ENCODE measurements around the gene C1QTNF3. TPM values are rescaled to one million over a fixed set of nuclear protein-coding genes. Genes with fewer than 3 reads are reported as not detected.

C1QTNF3 gene
- total RNA-seq, 2 experiments from 2014 or later: 1.3 to 1.4 TPM

DNA sequence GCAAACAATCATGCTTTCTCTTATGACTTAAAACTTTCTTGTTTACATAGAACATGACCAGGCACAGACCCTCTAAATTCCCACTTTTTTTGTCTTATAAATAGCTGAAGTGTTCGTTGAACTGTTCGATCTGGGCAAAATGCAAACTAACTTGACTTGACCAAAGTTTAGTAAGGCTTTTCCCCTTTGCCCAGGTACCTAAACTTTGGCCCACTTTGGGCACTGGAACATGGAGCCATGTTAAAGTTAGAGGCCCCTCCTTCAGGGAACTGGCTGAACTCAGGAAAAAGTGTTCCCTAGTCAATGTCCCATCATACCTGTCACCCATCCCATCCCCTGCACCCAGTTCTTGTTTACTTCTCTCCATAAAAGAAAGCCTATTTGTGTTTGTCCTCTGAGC, 25.8 kb downstream of the C1QTNF3 start:
- no peaks in the 10 kb centered on the region for H3K9me3 Mint-ChIP-seq
- H3K27ac Mint-ChIP-seq: no peak overlapping the region

DNA sequence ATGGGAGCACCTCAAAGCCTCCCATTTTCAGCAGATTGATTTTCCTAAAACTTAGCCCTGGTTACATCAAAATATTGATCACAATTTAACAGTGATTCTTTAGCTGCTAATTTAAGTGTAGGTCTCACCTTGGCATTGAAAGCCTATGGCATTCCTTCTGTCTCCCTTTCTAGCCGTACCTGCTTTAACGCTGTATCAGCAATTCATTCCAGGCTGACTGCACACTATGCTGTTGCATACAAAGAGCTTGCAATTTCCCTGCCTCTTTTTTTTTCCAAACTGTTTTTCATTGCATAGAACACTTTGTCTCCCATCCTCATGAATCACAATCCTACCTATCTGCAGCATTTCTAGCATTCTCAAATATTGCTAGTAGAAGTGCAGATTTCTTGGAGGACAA, 26.3 kb downstream of the C1QTNF3 start:
- intact Hi-C loops (cut with micrococcal nuclease): no loop called here
- DNase-seq (no peak), ATAC-seq (no peak)
- no peaks in the 10 kb centered on the region for H3K27me3 Mint-ChIP-seq
- no peaks in the 10 kb centered on the region for H3K9me3 Mint-ChIP-seq
- TF ChIP-seq, protein P1, sequence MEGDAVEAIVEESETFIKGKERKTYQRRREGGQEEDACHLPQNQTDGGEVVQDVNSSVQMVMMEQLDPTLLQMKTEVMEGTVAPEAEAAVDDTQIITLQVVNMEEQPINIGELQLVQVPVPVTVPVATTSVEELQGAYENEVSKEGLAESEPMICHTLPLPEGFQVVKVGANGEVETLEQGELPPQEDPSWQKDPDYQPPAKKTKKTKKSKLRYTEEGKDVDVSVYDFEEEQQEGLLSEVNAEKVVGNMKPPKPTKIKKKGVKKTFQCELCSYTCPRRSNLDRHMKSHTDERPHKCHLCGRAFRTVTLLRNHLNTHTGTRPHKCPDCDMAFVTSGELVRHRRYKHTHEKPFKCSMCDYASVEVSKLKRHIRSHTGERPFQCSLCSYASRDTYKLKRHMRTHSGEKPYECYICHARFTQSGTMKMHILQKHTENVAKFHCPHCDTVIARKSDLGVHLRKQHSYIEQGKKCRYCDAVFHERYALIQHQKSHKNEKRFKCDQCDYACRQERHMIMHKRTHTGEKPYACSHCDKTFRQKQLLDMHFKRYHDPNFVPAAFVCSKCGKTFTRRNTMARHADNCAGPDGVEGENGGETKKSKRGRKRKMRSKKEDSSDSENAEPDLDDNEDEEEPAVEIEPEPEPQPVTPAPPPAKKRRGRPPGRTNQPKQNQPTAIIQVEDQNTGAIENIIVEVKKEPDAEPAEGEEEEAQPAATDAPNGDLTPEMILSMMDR (IDR thresholded peaks at IDR 0.05): no peak
- peaks cover 22% of the 10 kb centered on the region for H3K4me1 Mint-ChIP-seq (ENCODE audit: low read depth)
- peaks cover 4% of the 10 kb centered on the region for H3K36me3 Mint-ChIP-seq (ENCODE audit: low read depth)
- ChIA-PET POLR2A (no interaction called here), CTCF (no interaction called here)
- H3K4me3 Mint-ChIP-seq: no peak overlapping the region
- no peak overlapping the region for H3K27ac Mint-ChIP-seq

More for the DNA sequence above, 25.8 kb downstream of the C1QTNF3 start:
- intact Hi-C loops (cut with micrococcal nuclease): no loop called here
- TF ChIP-seq, protein P1 (IDR thresholded peaks at IDR 0.05): no peak
- H3K27me3 Mint-ChIP-seq: no peaks in the 10 kb centered on the region
- DNase-seq (no peak), ATAC-seq (no peak)
- H3K36me3 Mint-ChIP-seq (ENCODE audit: low read depth): peaks cover 4% of the 10 kb centered on the region
- CTCF ChIA-PET: no interaction called here
- H3K4me1 Mint-ChIP-seq (ENCODE audit: low read depth): peaks cover 27% of the 10 kb centered on the region
- POLR2A ChIA-PET: no interaction called here
- H3K4me3 Mint-ChIP-seq: no peak overlapping the region

DNA sequence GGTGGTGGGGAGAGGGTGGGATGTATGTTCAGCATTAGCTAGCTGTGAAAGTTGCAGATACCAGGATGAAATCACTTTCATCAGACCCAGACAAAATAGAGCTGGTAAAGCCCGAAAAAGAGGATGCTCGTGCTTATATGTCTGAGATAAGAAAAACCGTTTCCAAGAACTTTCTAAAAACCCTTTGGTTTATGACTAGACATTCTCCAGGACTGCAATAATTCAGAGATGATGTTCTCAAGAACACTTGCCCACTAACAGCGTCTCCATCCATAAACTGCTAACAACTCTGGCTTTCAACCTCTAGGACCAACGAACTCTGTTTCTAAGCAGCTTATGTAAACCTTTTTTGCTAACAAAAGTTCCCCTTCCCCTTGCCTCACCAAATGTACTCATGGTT, 26.8 kb downstream of the C1QTNF3 start:
- DNase-seq (no peak), ATAC-seq (no peak)
- POLR2A ChIA-PET: no interaction called here
- CTCF ChIA-PET: no interaction called here
- intact Hi-C loops (cut with micrococcal nuclease): no loop called here
- Mint-ChIP-seq H3K27ac (no peak overlapping the region), H3K9me3 (no peaks in the 10 kb centered on the region), H3K4me3 (no peak overlapping the region), H3K36me3 (ENCODE audit: low read depth) (peaks cover under 1% of the 10 kb centered on the region), H3K4me1 (ENCODE audit: low read depth) (peaks cover 17% of the 10 kb centered on the region), H3K27me3 (no peaks in the 10 kb centered on the region)
- TF ChIP-seq, protein P1 (IDR thresholded peaks at IDR 0.05): no peak

DNA sequence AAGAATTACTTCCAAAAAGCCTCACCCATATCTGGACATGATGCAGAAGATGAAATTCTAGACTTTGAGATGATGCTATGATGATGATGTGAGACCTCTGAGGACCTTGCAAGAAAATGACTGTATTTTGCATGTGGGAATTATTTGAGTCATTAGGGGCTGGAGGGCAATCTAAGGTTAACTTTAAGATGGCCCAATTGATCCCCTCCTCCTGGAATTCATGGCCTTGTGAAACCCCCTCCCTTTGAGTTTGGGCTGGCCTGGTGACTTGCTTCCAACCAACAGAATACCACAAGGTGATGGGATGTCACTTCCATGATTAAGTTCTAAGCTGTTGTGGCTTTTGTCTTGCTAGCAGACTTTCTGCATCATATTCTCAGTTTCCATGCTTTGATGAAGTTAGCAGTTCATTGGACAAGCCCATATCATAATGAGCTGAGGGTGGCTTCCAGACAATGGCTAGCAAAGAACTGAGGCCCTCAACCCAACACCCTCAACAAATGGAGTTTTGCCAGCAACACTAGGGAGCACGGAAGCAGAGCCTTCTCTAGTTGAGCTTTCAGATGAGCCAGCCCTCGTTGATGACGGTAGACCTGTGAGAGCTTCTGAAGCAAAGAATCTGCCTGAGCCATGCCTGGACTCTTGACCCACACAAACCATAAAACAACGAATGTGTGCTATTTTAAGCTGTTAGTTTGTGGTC, 27.7 kb downstream of the C1QTNF3 start:
- peaks cover 12% of the 10 kb centered on the region for H3K4me1 Mint-ChIP-seq (ENCODE audit: low read depth)
- no peaks in the 10 kb centered on the region for H3K27me3 Mint-ChIP-seq
- ChIA-PET CTCF (no interaction called here), POLR2A (no interaction called here)
- no peak overlapping the region for H3K4me3 Mint-ChIP-seq
- DNase-seq (peak; percentile 36), ATAC-seq (peak; percentile 87)
- peak overlapping the region; percentile 17 for H3K27ac Mint-ChIP-seq
- H3K9me3 Mint-ChIP-seq: no peaks in the 10 kb centered on the region
- no peaks in the 10 kb centered on the region for H3K36me3 Mint-ChIP-seq (ENCODE audit: low read depth)
- TF ChIP-seq, protein P1 (IDR thresholded peaks at IDR 0.05): no peak
- intact Hi-C loops (cut with micrococcal nuclease): no loop called here

DNA sequence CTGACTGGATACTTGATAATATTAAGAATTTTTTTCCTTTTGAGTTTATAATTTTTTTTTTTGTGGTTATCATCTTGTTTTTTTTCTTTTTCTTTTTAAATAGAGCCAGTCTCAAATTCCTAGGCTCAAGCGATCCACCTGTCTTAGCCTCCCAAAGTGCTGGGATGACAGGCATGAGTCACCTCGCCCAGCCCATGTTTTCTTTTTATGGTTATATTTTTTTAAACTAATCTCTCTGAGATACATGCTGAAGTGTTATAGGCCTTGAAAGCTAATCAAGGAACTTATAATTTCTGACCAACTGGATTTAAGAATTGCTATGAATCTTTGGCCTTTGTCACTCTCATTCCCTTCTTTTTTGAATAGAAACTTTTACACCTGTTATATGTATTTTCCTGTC, 28.4 kb downstream of the C1QTNF3 start:
- POLR2A ChIA-PET: no interaction called here
- Mint-ChIP-seq H3K27ac (peak overlapping the region; percentile 8), H3K36me3 (ENCODE audit: low read depth) (no peaks in the 10 kb centered on the region)

More for the DNA sequence above, 28.4 kb downstream of the C1QTNF3 start:
- H3K9me3 Mint-ChIP-seq: no peaks in the 10 kb centered on the region
- H3K4me3 Mint-ChIP-seq: no peak overlapping the region
- TF ChIP-seq, protein P1 (IDR thresholded peaks at IDR 0.05): no peak
- intact Hi-C loops (cut with micrococcal nuclease): no loop called here
- ATAC-seq (no peak), DNase-seq (no peak)
- no peaks in the 10 kb centered on the region for H3K27me3 Mint-ChIP-seq
- CTCF ChIA-PET: no interaction called here
- peaks cover 12% of the 10 kb centered on the region for H3K4me1 Mint-ChIP-seq (ENCODE audit: low read depth)

Data from activated CD8-positive, alpha-beta T cell treated with anti-CD3 and anti-CD28 coated beads for 36 hours (primary cell).